ENCODE data around the gene CCDC85C. TPM values are rescaled to one million over a fixed set of nuclear protein-coding genes. Genes with fewer than 3 reads are reported as not detected.

CCDC85C gene
- total RNA-seq, 1 experiment from 2014 or later = 33.2 TPM

GRCh38 chr14:99599393-99599792, 4.6 kb downstream of the CCDC85C start:
- H3K23ac ChIP-seq (ENCODE audit: insufficient read length, low read depth, low read length) = no peak overlapping the region
- H3K14ac ChIP-seq (ENCODE audit: insufficient read depth, low read length) = no peak overlapping the region
- H2BK5ac ChIP-seq (ENCODE audit: insufficient read length, low read length) = no peak overlapping the region
- H2BK12ac ChIP-seq (ENCODE audit: insufficient read length, low read depth, low read length) = no peak overlapping the region
- H4K91ac ChIP-seq (ENCODE audit: insufficient read length, low read depth, low read length) = no peak overlapping the region
- no peak overlapping the region for H3K4ac ChIP-seq (ENCODE audit: low read depth, low read length)
- no peak overlapping the region for H3T11ph ChIP-seq (ENCODE audit: low read length)
- H2BK120ac ChIP-seq (ENCODE audit: low read depth, low read length, poor library complexity, severe bottlenecking) = no peak overlapping the region
- no peak overlapping the region for H3K56ac ChIP-seq (ENCODE audit: insufficient read length, low read depth, low read length)
- peaks cover 18% of the 10 kb centered on the region for H3K27me3 Mint-ChIP-seq (ENCODE audit: low read depth)
- H3K27ac Mint-ChIP-seq = peak overlapping the region in 1 of 3 experiments; percentile 6; a peak in 1 of 7 replicates
- H3K18ac ChIP-seq (ENCODE audit: insufficient read length, low read depth, low read length) = no peak overlapping the region
- H3K27ac ChIP-seq (ENCODE audit: insufficient read length, low read depth, low read length) = no peak overlapping the region
- WGBS (ENCODE audit: extremely low coverage, insufficient read length, low lambda C conversion rate) = no CpG with 5 or more reads among the region's 6 CpGs
- H3K27me3 ChIP-seq (ENCODE audit: insufficient read depth, low read length) = peaks cover 15% of the 10 kb centered on the region; the same call in 1 of the 2 replicates
- no peaks in the 10 kb centered on the region for H3K9me3 Mint-ChIP-seq
- H4K5ac ChIP-seq (ENCODE audit: insufficient read length, low read depth, low read length) = no peak overlapping the region
- H3K36me3 Mint-ChIP-seq (ENCODE audit: insufficient read depth in 1 of 3, low read depth in 3 of 3) = peaks cover 0 to 3% (median 0%) of the 10 kb centered on the region in 3 experiments; a peak in 4 of 7 replicates
- H2AK5ac ChIP-seq (ENCODE audit: insufficient read length, low read length) = no peak overlapping the region
- H3K4me2 ChIP-seq (ENCODE audit: insufficient read depth, insufficient read length, low read length) = no peak overlapping the region
- H3K79me2 ChIP-seq (ENCODE audit: insufficient read depth, low read length) = peaks cover 8% of the 10 kb centered on the region; the same call in 1 of the 2 replicates
- H3K79me1 ChIP-seq (ENCODE audit: insufficient read depth, low read depth, low read length, poor library complexity, severe bottlenecking) = peaks cover 3% of the 10 kb centered on the region
- no peaks in the 10 kb centered on the region for H4K20me1 ChIP-seq (ENCODE audit: control insufficient read depth, insufficient read depth, insufficient read length)
- H3K9ac ChIP-seq (ENCODE audit: extremely low read depth, insufficient read length, low read length) = no peak overlapping the region
- no peak overlapping the region for H2BK20ac ChIP-seq (ENCODE audit: low read depth, low read length, poor library complexity, severe bottlenecking)
- H2BK15ac ChIP-seq (ENCODE audit: low read depth, low read length) = no peak overlapping the region
- DNase-seq = no peak
- H3K4me3 Mint-ChIP-seq = no peak overlapping the region
- peaks cover 12% of the 10 kb centered on the region for H3K23me2 ChIP-seq (ENCODE audit: insufficient read length, low read depth, low read length, poor library complexity, severe bottlenecking)
- no peak overlapping the region for H4K8ac ChIP-seq (replicated peaks; ENCODE audit: insufficient read length, low read depth, low read length)
- H3K9me3 ChIP-seq (ENCODE audit: control insufficient read depth, low read depth, low read length) = no peaks in the 10 kb centered on the region
- no peak overlapping the region for H2AFZ ChIP-seq (ENCODE audit: low read length)
- H3K4me1 Mint-ChIP-seq = peaks cover 29 to 62% of the 10 kb centered on the region in 2 experiments
- H3K4me1 ChIP-seq (ENCODE audit: insufficient read depth, low read length) = no peaks in the 10 kb centered on the region; the same call in 1 of the 2 replicates
- no peak for TF ChIP-seq CTCF (conservative IDR thresholded peaks at IDR 0.05)
